NB4 (cell line): ENCODE data around the gene TEKTIP1.

ENCODE experiments used
- DNase-seq: peaks from one replicate; pipeline ENCODE4 v3.0.0; 2010; ENCODE audit warnings: low read depth
- H3K4me3 ChIP-seq: one replicate; pipeline ENCODE4 v1.5.1; 2011; ENCODE audit warnings: mild to moderate bottlenecking, low read depth, low read length, moderate library complexity
- MYC ChIP-seq: IDR thresholded peaks from 2 replicates; pipeline ENCODE4 v1.6.1; 2011; ENCODE audit warnings: low read depth, low read length
- POLR2A ChIP-seq: IDR thresholded peaks from 2 replicates; pipeline ENCODE4 v1.6.1; 2011; ENCODE audit warnings: mild to moderate bottlenecking; ENCODE audit not compliant: insufficient read length; ENCODE audit errors: extremely low read depth
- TF ChIP-seq, protein P1 (sequence below): IDR thresholded peaks from one replicate; pipeline ENCODE4 v1.5.1; 2012; ENCODE audit warnings: low read depth, low read length
- TF ChIP-seq, protein P2 (sequence below): IDR thresholded peaks from 2 replicates; pipeline ENCODE4 v1.6.1; 2011; ENCODE audit warnings: low read depth, low read length

TEKTIP1 gene

DNA sequence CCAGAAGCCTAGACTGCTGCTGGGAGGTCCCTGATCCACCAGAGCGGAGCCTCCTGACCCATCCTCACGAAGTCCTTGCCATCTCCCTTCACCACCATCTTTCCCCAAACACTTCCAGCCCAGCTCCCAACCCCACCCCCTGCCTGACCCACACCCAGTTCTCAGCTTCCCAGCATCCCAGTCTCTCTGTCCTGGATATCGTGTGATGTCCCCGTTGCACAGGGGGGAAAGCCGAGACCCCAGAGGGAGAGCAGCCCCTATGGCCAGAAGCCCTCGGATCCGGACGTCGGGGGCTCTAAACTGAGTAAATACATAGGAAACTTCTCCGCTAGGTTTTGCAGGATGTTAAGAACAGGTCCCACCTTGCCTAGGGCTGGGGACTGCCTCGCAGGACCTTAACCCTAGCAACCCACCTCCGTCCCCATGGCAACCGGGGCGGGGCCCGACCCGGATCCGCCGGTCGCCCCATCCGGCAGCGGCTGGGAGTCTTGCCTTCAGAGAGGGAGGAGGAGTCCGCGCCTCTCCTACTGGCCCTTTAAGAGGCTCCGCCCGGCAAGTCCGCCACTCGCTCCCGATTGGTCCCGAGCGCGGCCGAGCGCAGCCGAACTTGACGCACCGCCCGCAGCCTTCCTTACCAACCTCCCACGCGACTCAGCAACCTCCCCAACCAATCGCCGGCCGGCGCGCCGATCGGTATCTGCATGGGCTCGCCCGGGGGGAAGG lies 33.3 kb downstream of the TEKTIP1 start:
- DNase-seq: peak; percentile 98
- TF ChIP-seq, protein P1, sequence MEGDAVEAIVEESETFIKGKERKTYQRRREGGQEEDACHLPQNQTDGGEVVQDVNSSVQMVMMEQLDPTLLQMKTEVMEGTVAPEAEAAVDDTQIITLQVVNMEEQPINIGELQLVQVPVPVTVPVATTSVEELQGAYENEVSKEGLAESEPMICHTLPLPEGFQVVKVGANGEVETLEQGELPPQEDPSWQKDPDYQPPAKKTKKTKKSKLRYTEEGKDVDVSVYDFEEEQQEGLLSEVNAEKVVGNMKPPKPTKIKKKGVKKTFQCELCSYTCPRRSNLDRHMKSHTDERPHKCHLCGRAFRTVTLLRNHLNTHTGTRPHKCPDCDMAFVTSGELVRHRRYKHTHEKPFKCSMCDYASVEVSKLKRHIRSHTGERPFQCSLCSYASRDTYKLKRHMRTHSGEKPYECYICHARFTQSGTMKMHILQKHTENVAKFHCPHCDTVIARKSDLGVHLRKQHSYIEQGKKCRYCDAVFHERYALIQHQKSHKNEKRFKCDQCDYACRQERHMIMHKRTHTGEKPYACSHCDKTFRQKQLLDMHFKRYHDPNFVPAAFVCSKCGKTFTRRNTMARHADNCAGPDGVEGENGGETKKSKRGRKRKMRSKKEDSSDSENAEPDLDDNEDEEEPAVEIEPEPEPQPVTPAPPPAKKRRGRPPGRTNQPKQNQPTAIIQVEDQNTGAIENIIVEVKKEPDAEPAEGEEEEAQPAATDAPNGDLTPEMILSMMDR: no peak
- TF ChIP-seq, protein P2, sequence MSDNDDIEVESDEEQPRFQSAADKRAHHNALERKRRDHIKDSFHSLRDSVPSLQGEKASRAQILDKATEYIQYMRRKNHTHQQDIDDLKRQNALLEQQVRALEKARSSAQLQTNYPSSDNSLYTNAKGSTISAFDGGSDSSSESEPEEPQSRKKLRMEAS: no peak
- TF ChIP-seq POLR2A (no peak), MYC (no peak)
- H3K4me3 ChIP-seq: peak overlapping the region; percentile 16

DNA sequence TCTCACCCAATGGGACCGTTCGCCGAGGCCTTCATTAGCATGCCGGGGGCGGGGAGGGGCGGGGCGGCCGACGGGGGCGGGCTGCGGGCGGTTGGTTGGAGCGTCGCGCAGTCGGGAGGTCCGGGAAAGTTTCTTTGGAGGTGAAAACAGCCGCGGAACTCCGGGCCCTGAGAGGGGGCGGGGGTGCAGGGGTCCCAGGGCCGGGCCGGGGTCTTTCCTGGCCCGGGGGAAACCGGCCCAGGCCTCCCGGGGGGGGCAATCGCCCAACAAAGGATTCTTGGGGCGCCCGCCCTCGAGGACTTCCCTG lies 33.8 kb downstream of the TEKTIP1 start, which contains the start of gene HMG20B:
HMG20B (plus strand) TSS at position 90 of the 307 bp plus-strand sequence. CDS start 366 bp downstream, outside the sequence.
- no peak for DNase-seq
- TF ChIP-seq, protein P2: no peak
- no peak for TF ChIP-seq MYC
- TF ChIP-seq, protein P1: no peak
- TF ChIP-seq POLR2A: no peak
- H3K4me3 ChIP-seq: peak within 1 kb of the TSS; percentile 60

DNA sequence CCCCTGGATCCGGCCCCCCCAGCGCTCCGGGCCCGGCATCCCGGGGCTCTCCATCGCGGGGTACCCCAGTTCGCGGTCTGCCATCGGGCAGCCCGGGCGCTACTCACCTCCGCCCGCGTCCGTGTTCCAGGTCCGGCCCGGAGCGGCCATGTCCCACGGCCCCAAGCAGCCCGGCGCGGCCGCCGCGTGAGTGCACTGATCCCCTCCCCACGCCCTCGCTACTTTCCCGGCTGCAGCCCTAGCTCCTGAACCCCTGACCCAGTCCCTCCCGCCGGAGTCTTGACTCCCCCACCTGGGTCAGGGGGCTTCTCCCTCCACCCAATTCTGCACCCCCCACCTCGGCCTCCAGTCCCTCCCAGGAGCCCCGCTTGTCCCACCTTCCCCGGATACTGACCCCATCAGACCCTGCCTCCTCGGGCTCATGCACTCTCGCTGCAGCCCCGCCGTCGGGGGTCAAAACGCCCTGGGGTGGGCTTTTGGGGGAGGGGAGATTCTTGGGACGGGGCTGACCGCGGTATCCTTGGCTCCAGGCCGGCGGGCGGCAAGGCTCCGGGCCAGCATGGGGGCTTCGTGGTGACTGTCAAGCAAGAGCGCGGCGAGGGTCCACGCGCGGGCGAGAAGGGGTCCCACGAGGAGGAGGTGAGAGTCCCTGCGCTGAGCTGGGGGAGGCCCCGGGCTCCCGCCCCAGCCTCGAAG lies 34.3 kb downstream of the TEKTIP1 start:
- TF ChIP-seq, protein P1: no peak
- TF ChIP-seq POLR2A (no peak), MYC (no peak)
- TF ChIP-seq, protein P2: no peak
- no peak for DNase-seq
- peak overlapping the region; percentile 60 for H3K4me3 ChIP-seq

DNA sequence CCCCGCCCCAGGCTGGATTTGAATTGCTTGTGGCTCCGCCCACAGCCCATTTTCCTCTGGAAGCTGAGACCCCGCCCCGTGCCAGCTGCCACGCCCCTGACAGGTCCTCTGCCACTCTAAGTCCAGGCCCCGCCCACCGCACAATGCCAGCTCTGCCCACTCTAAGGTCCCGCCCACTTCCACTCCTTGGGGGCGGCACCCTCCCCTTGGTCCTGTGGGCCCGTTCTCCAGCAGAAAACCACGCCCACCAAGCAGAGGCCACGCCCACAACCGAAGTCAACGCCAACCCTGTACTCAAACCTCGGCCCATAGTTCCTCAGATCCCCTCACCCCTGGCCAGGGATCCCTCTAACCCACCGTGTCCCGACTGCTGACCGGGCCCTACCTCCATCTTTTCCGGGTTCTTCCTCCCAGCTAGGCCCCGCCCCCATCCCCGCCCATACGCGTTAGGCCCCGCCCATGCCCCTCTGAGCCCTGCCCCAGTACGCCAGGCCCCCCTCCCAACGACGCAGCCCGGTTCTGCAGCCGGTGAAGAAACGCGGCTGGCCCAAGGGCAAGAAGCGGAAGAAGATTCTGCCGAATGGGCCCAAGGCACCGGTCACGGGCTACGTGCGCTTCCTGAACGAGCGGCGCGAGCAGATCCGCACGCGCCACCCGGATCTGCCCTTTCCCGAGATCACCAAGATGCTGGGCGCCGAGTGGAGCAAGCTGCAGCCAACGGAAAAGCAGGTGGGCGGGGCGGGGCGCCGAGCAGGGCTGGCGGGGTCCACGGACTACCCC lies 35.1 kb downstream of the TEKTIP1 start:
- DNase-seq: peak; percentile 82
- TF ChIP-seq POLR2A: no peak
- TF ChIP-seq, protein P1: no peak
- H3K4me3 ChIP-seq: peak overlapping the region; percentile 60

DNA sequence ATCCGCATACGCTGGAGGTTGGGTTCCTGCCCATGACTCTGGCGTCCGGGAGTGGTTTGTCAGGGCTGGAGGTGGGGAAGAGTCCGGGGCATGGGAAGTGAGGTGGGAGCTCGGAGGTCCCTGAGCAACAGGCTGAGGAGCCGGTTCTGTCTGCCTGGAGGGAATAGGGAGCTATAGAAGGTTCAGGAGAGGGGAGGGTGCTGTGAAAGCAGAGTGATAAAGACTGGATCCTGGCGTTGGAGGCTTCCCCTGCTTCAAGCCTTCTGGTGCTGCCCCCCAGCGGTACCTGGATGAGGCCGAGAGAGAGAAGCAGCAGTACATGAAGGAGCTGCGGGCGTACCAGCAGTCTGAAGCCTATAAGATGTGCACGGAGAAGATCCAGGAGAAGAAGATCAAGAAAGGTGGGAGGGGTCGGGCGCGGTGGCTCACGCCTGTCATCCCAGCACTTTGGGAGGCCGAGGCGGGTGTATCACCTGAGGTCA lies 36.3 kb downstream of the TEKTIP1 start:
- DNase-seq: no peak
- TF ChIP-seq POLR2A (no peak), MYC (no peak)
- TF ChIP-seq, protein P2: no peak
- TF ChIP-seq, protein P1: no peak
- no peak overlapping the region for H3K4me3 ChIP-seq
